Subcutaneous abdominal adipose tissue (tissue), 5 donors: Measurements from ENCODE around the gene COL7A1.
A peak's percentile ranks its signal among the peaks of the same experiment; 100 is the strongest.

ENCODE experiments used
- H3K27ac ChIP-seq: one replicate; pipeline ENCODE4 v1.7.0; 2013; ENCODE audit warnings: low read depth, mild to moderate bottlenecking, inconsistent platforms, low read length, moderate library complexity
- H3K27me3 ChIP-seq, 5 donors: one replicate each; pipeline ENCODE4 v1.7.0; 2013; ENCODE audit warnings: low read length in 5 of 5, inconsistent platforms in 1 of 5; ENCODE audit not compliant: control insufficient read depth in 5 of 5, insufficient read depth in 4 of 5
- H3K36me3 ChIP-seq, 5 donors: one replicate each; pipeline ENCODE4 v1.7.0; 2013; ENCODE audit warnings: low read length in 5 of 5; ENCODE audit not compliant: control insufficient read depth in 5 of 5, insufficient read depth in 5 of 5
- H3K4me1 ChIP-seq, 5 donors: one replicate each; pipeline ENCODE4 v1.7.0; 2013; ENCODE audit warnings: low read length in 5 of 5, mild to moderate bottlenecking in 3 of 5, moderate library complexity in 1 of 5; ENCODE audit not compliant: control insufficient read depth in 5 of 5, insufficient read depth in 5 of 5
- H3K4me3 ChIP-seq, 5 donors: one replicate each; pipeline ENCODE4 v1.7.0; 2013; ENCODE audit warnings: low read length in 5 of 5, low read depth in 1 of 5
- H3K9ac ChIP-seq, 5 donors: one replicate each; pipeline ENCODE4 v1.7.0; 2013; ENCODE audit warnings: low read length in 5 of 5, mild to moderate bottlenecking in 4 of 5, moderate library complexity in 3 of 5
- H3K9me3 ChIP-seq, 5 donors: one replicate each; pipeline ENCODE4 v1.7.0; 2013; ENCODE audit warnings: low read length in 5 of 5; ENCODE audit not compliant: control insufficient read depth in 5 of 5
- donor health status: healthy.
- donor health status: healthy.
- donor health status: healthy.
- donor health status: healthy.
- donor health status: healthy.

The COL7A1 gene

DNA sequence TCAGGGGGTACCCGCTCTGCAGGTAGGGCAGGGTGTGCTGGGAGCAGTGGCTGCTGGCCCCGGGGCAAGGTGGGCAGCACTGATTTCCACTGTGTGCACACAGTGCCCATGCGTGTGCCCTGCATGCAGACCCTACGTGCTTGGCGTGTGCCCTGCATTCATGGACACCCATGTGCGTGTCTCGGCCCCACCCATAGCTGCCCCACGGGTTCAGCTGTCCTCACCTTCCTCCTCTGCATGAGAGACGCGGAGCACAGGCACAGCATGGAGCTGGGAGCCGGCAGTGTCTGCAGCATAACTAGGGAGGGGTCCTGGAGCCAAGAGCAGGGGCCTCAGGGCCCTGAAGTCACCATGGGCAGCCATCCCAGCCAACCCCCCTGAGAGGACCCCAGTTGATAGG, 29.9 kb downstream of the COL7A1 start:
- H3K9ac ChIP-seq: no peak overlapping the region
- no peak overlapping the region for H3K27ac ChIP-seq
- peaks cover 2 to 25% (median 17%) of the 10 kb centered on the region in 5 donors for H3K4me1 ChIP-seq
- no peaks in the 10 kb centered on the region for H3K36me3 ChIP-seq
- H3K27me3 ChIP-seq: peaks cover 0 to 2% (median 0%) of the 10 kb centered on the region in 5 donors
- no peak overlapping the region for H3K4me3 ChIP-seq
- H3K9me3 ChIP-seq: no peaks in the 10 kb centered on the region

GRCh38 chr3:48564667-48565066, 30.5 kb downstream of the COL7A1 start:
- Histone ChIP-seq H3K36me3 (no peaks in the 10 kb centered on the region), H3K4me1 (peaks cover 4 to 31% (median 22%) of the 10 kb centered on the region in 5 donors), H3K27ac (no peak overlapping the region), H3K4me3 (no peak overlapping the region), H3K9ac (no peak overlapping the region), H3K9me3 (no peaks in the 10 kb centered on the region), H3K27me3 (peaks cover 0 to 2% (median 0%) of the 10 kb centered on the region in 5 donors)

DNA sequence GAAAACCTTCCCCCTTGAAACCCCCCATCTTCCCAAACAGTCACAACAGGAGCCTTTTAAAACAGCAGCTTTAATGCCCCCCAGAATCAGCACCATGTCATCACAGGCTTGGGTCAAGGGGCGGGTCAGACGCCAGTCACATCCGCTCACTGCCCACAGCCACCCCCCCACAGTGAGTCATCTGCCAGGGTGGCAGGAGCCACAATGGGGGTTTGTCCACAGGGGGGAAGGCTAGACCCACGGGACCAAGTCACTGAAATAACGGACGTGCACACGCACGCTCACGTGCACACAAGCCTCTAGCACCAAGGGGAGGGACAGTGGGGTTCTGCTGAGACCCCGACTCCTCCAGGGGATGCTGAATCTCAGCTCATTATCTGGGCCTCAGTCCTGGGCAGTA, 31.1 kb downstream of the COL7A1 start:
- H3K36me3 ChIP-seq: no peaks in the 10 kb centered on the region
- no peak overlapping the region for H3K4me3 ChIP-seq
- H3K9ac ChIP-seq: no peak overlapping the region
- peaks cover 0 to 2% (median 0%) of the 10 kb centered on the region in 5 donors for H3K27me3 ChIP-seq
- peaks cover 5 to 37% (median 28%) of the 10 kb centered on the region in 5 donors for H3K4me1 ChIP-seq
- H3K9me3 ChIP-seq: no peaks in the 10 kb centered on the region
- no peak overlapping the region for H3K27ac ChIP-seq

GRCh38 chr3:48563382-48563918, 31.7 kb downstream of the COL7A1 start, which contains the start of gene UCN2:
Gene UCN2 (minus strand): TSS chr3:48563781. CDS start chr3:48563124, 657 bp downstream.
- Histone ChIP-seq H3K9me3 (no peaks in the 10 kb centered on the region), H3K4me1 (peaks cover 5 to 42% (median 32%) of the 10 kb centered on the region in 5 donors), H3K4me3 (no peak within 1 kb of the TSS), H3K9ac (no peak within 1 kb of the TSS), H3K36me3 (no peaks in the 10 kb centered on the region), H3K27me3 (peaks cover 0 to 2% (median 0%) of the 10 kb centered on the region in 5 donors), H3K27ac (no peak within 1 kb of the TSS)

DNA sequence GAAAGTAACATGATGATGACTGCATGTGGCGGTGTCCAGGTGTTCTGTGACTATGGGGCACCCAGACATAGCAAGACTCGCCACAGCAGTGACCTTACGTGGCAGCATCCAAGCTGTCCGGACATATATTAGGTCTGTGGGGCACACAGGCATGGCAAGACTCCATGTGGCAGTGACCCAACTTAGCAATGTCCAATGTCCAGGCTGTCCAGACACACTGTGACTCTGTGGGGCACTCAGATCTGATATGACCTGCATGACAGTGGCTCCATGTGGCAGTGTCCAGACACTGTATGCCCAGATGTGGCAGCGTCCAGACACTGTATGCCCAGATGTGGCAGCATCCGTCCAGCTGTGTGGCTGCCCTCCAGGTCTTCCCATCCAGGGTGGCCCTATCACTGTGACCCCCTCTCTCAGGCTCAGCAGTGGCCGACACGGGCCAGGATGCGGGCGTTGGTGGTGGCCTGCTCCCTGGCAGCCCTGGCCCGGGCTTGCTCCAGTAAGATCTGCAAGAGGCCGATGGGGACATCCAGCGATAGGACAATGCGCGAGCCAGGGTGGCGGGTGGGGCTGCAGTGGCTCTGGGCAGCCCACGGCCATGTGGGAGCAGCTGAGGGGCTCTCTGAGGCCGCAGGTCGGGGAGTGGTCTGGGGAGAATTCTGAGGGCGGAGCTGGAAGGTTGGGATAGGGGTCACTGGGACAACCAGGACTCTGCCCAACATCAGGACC, 32.6 kb downstream of the COL7A1 start:
- no peak overlapping the region for H3K4me3 ChIP-seq
- no peak overlapping the region for H3K27ac ChIP-seq
- peaks cover 5 to 51% (median 34%) of the 10 kb centered on the region in 5 donors for H3K4me1 ChIP-seq
- no peaks in the 10 kb centered on the region for H3K9me3 ChIP-seq
- no peak overlapping the region for H3K9ac ChIP-seq
- H3K27me3 ChIP-seq: peaks cover 0 to 2% (median 0%) of the 10 kb centered on the region in 5 donors
- H3K36me3 ChIP-seq: no peaks in the 10 kb centered on the region

- no peaks in the 10 kb centered on the region for H3K9me3 ChIP-seq
- H3K27me3 ChIP-seq: peaks cover 0 to 2% (median 0%) of the 10 kb centered on the region in 5 donors
- H3K9ac ChIP-seq: no peak overlapping the region
- peak overlapping the region in 3 of 5 donors; percentile 2 to 45 (median 27) for H3K4me3 ChIP-seq
- H3K4me1 ChIP-seq: peaks cover 4 to 59% (median 43%) of the 10 kb centered on the region in 5 donors
- no peak overlapping the region for H3K27ac ChIP-seq
- H3K36me3 ChIP-seq: no peaks in the 10 kb centered on the region
Measured at GRCh38 chr3:48561045-48561736, 33.9 kb downstream of the COL7A1 start.

- H3K36me3 ChIP-seq: no peaks in the 10 kb centered on the region
- peak overlapping the region; percentile 14 for H3K27ac ChIP-seq
- peak overlapping the region in 1 of 5 donors; percentile 4 for H3K9ac ChIP-seq
- H3K4me1 ChIP-seq: peaks cover 4 to 58% (median 42%) of the 10 kb centered on the region in 5 donors
- H3K9me3 ChIP-seq: no peaks in the 10 kb centered on the region
- H3K4me3 ChIP-seq: peak overlapping the region in 3 of 5 donors; percentile 2 to 45 (median 27)
- peaks cover 0 to 2% (median 0%) of the 10 kb centered on the region in 5 donors for H3K27me3 ChIP-seq
Measured at GRCh38 chr3:48560648-48561018, 34.5 kb downstream of the COL7A1 start.

- no peak overlapping the region for H3K9ac ChIP-seq
- H3K4me3 ChIP-seq: no peak overlapping the region
- H3K9me3 ChIP-seq: no peaks in the 10 kb centered on the region
- peaks cover 4 to 56% (median 38%) of the 10 kb centered on the region in 5 donors for H3K4me1 ChIP-seq
- H3K27ac ChIP-seq: peak overlapping the region; percentile 23
- no peaks in the 10 kb centered on the region for H3K36me3 ChIP-seq
- H3K27me3 ChIP-seq: peaks cover 0 to 2% (median 0%) of the 10 kb centered on the region in 5 donors
Measured at GRCh38 chr3:48558493-48559134, 36.5 kb downstream of the COL7A1 start.

- Histone ChIP-seq H3K9me3 (no peaks in the 10 kb centered on the region), H3K27ac (peak within 1 kb of the TSS; percentile 57), H3K27me3 (peaks cover 0 to 2% (median 0%) of the 10 kb centered on the region in 5 donors), H3K36me3 (no peaks in the 10 kb centered on the region), H3K9ac (peak within 1 kb of the TSS in 4 of 5 donors; percentile 26 to 38 (median 33)), H3K4me1 (peaks cover 4 to 62% (median 38%) of the 10 kb centered on the region in 5 donors), H3K4me3 (peak within 1 kb of the TSS; percentile 49 to 74 (median 70))
Measured at GRCh38 chr3:48556796-48557626, 38.1 kb downstream of the COL7A1 start, which contains the start of gene PFKFB4. Gene PFKFB4 (minus strand): TSS chr3:48556803. CDS start chr3:48556777, 26 bp downstream.
